ENCODE measurements around the gene ITPKC.

ITPKC gene

GRCh38 chr19:40685016-40685526, 31.8 kb upstream of the ITPKC start:
- TF ChIP-seq, protein P1, sequence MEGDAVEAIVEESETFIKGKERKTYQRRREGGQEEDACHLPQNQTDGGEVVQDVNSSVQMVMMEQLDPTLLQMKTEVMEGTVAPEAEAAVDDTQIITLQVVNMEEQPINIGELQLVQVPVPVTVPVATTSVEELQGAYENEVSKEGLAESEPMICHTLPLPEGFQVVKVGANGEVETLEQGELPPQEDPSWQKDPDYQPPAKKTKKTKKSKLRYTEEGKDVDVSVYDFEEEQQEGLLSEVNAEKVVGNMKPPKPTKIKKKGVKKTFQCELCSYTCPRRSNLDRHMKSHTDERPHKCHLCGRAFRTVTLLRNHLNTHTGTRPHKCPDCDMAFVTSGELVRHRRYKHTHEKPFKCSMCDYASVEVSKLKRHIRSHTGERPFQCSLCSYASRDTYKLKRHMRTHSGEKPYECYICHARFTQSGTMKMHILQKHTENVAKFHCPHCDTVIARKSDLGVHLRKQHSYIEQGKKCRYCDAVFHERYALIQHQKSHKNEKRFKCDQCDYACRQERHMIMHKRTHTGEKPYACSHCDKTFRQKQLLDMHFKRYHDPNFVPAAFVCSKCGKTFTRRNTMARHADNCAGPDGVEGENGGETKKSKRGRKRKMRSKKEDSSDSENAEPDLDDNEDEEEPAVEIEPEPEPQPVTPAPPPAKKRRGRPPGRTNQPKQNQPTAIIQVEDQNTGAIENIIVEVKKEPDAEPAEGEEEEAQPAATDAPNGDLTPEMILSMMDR (conservative IDR thresholded peaks at IDR 0.05; ENCODE audit: low read length), result no peak
- DNase-seq (ENCODE audit: low read depth), result no peak
- H3K4me3 ChIP-seq (ENCODE audit: low read length), result no peak overlapping the region

GRCh38 chr19:40685563-40685962, 31.3 kb upstream of the ITPKC start:
- no peak overlapping the region for H3K4me3 ChIP-seq (ENCODE audit: low read length)
- DNase-seq (ENCODE audit: low read depth), result peak; percentile 13
- TF ChIP-seq, protein P1 (conservative IDR thresholded peaks at IDR 0.05; ENCODE audit: low read length), result no peak

- no peak for DNase-seq (ENCODE audit: low read depth)
- TF ChIP-seq, protein P1 (conservative IDR thresholded peaks at IDR 0.05; ENCODE audit: low read length), result no peak
- no peak overlapping the region; the same call in 1 of the 2 replicates for H3K4me3 ChIP-seq (ENCODE audit: low read length)
Measured at GRCh38 chr19:40686882-40687524, 29.9 kb upstream of the ITPKC start.

GRCh38 chr19:40687525-40688016, 29.3 kb upstream of the ITPKC start:
- peak; percentile 81 for DNase-seq (ENCODE audit: low read depth)
- TF ChIP-seq, protein P1 (conservative IDR thresholded peaks at IDR 0.05; ENCODE audit: low read length), result no peak
- peak overlapping the region; percentile 97 for H3K4me3 ChIP-seq (ENCODE audit: low read length)

DNA sequence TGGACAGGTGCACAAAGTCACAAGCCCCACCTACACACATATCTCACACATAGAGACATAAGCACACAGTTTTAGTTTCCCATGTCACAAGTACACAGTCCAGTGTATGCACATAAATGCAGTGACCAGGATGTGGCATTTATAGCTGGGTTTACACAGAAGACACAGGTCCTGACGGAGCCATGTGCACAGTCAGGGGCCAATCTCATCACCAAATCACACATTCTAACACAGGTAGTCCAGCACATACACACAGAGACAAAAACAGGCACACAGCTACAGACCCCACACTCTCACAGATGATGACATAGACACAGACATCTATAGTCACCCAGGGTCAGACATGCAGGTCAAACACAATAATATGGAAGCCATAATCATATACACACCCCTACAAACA, 28.6 kb upstream of the ITPKC start:
- H3K4me3 ChIP-seq (ENCODE audit: low read length), result peak overlapping the region; percentile 97
- TF ChIP-seq, protein P1 (conservative IDR thresholded peaks at IDR 0.05; ENCODE audit: low read length), result no peak
- no peak for DNase-seq (ENCODE audit: low read depth)

DNA sequence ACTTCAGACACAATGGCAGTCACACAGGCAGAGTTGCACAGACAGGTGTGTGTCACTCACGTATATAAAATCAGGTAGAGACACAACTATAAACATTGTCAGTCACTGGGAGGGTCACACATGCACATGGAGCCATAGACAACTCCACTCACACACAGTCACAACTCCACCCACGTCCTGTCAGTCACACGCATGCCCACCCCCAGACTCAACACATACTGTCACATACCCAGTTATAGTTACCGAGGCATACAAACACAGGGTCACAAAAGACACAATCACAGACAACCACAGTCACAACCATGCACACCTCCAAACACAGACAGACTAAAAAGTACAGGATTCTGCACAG, 27.9 kb upstream of the ITPKC start:
- TF ChIP-seq, protein P1 (conservative IDR thresholded peaks at IDR 0.05; ENCODE audit: low read length), result no peak
- DNase-seq (ENCODE audit: low read depth), result no peak
- H3K4me3 ChIP-seq (ENCODE audit: low read length), result peak overlapping the region; percentile 97

All from AG10803 (cell line).